ENCODE measurements around the gene PBX4. TPM values are rescaled to one million over a fixed set of nuclear protein-coding genes. Genes with fewer than 3 reads are reported as not detected.

The PBX4 gene
- total and polyA plus RNA-seq, 2 donors (not counting 3 experiments of a cell fraction or from before 2014, with no cell fraction given), result not detected

DNA sequence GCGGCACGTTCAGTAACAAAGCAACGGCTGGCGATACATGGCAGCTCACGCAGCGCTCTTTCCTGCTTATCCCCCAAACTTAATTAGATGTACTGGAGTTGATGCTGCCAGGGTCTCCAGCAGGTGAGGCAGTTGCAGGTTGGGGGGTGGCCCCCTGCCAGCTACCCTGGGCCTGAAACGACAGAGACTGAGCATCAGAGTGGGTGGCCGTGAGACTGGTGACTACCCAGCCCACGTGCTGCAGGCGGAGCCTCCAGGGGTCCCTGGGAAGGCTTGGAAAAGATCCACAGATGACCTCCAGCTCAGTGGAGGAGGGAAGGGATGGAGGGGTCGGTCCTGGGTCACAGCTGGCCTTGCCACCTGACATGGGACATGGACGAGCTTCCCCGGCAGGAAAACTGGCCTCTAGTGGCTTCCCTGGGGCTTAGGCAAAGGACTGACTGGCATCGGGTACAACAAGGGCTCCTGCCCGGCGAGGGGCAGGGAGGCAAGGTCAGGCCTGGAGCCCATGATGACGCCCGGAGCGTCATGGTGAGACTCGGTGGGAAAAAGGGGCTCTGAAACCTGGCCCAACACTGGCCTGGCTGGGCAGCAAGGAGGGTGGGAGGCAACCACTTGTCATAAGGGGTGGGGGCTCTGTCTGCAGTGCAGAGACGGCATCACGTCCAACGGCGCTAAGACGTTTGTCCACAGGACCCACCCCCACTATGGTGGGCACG lies 56.4 kb downstream of the PBX4 start:
- TF ChIP-seq MYC (IDR thresholded peaks at IDR 0.05; ENCODE audit: low read depth, low read length) (no peak), POLR2AphosphoS5 (IDR thresholded peaks at IDR 0.05; ENCODE audit: insufficient read depth, low read depth, low read length) (no peak), GATA2 (IDR thresholded peaks at IDR 0.05; ENCODE audit: insufficient read depth, insufficient read length, low read depth, low read length) (no peak), JUN (IDR thresholded peaks at IDR 0.05; ENCODE audit: borderline replicate concordance, insufficient read depth, insufficient read length, low read depth) (no peak), EZH2 (IDR thresholded peaks at IDR 0.05; ENCODE audit: borderline replicate concordance, low read depth, low read length, severe bottlenecking) (no peak), POLR2A (IDR thresholded peaks at IDR 0.05; ENCODE audit: low read depth, low read length) (no peak), FOS (IDR thresholded peaks at IDR 0.05; ENCODE audit: borderline replicate concordance, insufficient read depth, low read length) (no peak)
- TF ChIP-seq, protein P1, sequence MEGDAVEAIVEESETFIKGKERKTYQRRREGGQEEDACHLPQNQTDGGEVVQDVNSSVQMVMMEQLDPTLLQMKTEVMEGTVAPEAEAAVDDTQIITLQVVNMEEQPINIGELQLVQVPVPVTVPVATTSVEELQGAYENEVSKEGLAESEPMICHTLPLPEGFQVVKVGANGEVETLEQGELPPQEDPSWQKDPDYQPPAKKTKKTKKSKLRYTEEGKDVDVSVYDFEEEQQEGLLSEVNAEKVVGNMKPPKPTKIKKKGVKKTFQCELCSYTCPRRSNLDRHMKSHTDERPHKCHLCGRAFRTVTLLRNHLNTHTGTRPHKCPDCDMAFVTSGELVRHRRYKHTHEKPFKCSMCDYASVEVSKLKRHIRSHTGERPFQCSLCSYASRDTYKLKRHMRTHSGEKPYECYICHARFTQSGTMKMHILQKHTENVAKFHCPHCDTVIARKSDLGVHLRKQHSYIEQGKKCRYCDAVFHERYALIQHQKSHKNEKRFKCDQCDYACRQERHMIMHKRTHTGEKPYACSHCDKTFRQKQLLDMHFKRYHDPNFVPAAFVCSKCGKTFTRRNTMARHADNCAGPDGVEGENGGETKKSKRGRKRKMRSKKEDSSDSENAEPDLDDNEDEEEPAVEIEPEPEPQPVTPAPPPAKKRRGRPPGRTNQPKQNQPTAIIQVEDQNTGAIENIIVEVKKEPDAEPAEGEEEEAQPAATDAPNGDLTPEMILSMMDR (IDR thresholded peaks at IDR 0.05; ENCODE audit: extremely low read depth in 1 of 2, insufficient read depth in 1 of 2, low read depth in 1 of 2, low read length in 2 of 2), result no peak
- TF ChIP-seq, protein P2, sequence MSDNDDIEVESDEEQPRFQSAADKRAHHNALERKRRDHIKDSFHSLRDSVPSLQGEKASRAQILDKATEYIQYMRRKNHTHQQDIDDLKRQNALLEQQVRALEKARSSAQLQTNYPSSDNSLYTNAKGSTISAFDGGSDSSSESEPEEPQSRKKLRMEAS (IDR thresholded peaks at IDR 0.05; ENCODE audit: insufficient read depth, insufficient read length), result no peak
- Histone ChIP-seq H3K4me3 (replicated peaks in 1 of 3; ENCODE audit: insufficient read depth in 1 of 3, low read depth in 1 of 3, low read length in 3 of 3) (no peak overlapping the region), H3K9me1 (replicated peaks; ENCODE audit: control insufficient read depth, extremely low read depth, insufficient read depth, low read length) (no peaks in the 10 kb centered on the region), H3K4me1 (ENCODE audit: control insufficient read depth, extremely low read depth, insufficient read depth, low read length) (no peaks in the 10 kb centered on the region), H2AFZ (ENCODE audit: low read depth, low read length) (no peak overlapping the region), H3K36me3 (ENCODE audit: control insufficient read depth in 2 of 2, extremely low read depth in 1 of 2, insufficient read depth in 2 of 2, low read length in 2 of 2) (no peaks in the 10 kb centered on the region), H3K9ac (replicated peaks; ENCODE audit: extremely low read depth, insufficient read depth, low read length) (no peak overlapping the region), H4K20me1 (replicated peaks; ENCODE audit: control insufficient read depth, extremely low read depth, insufficient read depth, low read length) (no peaks in the 10 kb centered on the region), H3K27ac (ENCODE audit: insufficient read depth, low read depth, low read length) (no peak overlapping the region), H3K79me2 (ENCODE audit: control insufficient read depth, insufficient read depth, low read length) (no peaks in the 10 kb centered on the region), H3K4me2 (ENCODE audit: insufficient read depth, low read length) (no peak overlapping the region), H3K9me3 (replicated peaks; ENCODE audit: control insufficient read depth, insufficient read depth, low read length) (no peaks in the 10 kb centered on the region), H3K27me3 (ENCODE audit: control insufficient read depth in 2 of 2, insufficient read depth in 2 of 2, low read length in 2 of 2) (no peaks in the 10 kb centered on the region)
- ChIA-PET POLR2A (no interaction called here), CTCF (no interaction called here)
- FAIRE-seq (no peak), DNase-seq (ENCODE audit: low read depth, low spot score) (no peak)
- intact Hi-C loops (cut with micrococcal nuclease) (no loop called here), dilution Hi-C loops (cut with MboI; ENCODE audit: extremely low pct_ligation_motif_present, low sequenced_read_pairs) (no loop called here)
- no TSS peak for BruUV-seq (replicated peaks)
